SIG-M5 (cell line): ENCODE data around the gene GIMAP2.

Experiments used
- DNase-seq: peaks from one replicate; lab custom pipeline; 2025; lab: John Stamatoyannopoulos, UW

Gene GIMAP2

GRCh38 chr7:150733482-150734095 lies 48.1 kb downstream of the GIMAP2 start:
- no peak for DNase-seq

GRCh38 chr7:150734254-150734653 lies 48.7 kb downstream of the GIMAP2 start:
- DNase-seq, result no peak

- DNase-seq, result no peak
These were observed 50.3 kb downstream of the GIMAP2 start for GRCh38 chr7:150735596-150736358.

GRCh38 chr7:150736864-150737263 lies 51.4 kb downstream of the GIMAP2 start:
- DNase-seq, result no peak

GRCh38 chr7:150737265-150738055 lies 52.0 kb downstream of the GIMAP2 start, which contains the start of gene GIMAP5:
GIMAP5 (plus strand) TSS chr7:150737418; CDS start chr7:150740885, 3,467 bp downstream.
- no peak for DNase-seq

- DNase-seq, result no peak
These were observed 52.6 kb downstream of the GIMAP2 start for GRCh38 chr7:150738092-150738491.

GRCh38 chr7:150738591-150739001 lies 53.1 kb downstream of the GIMAP2 start:
- DNase-seq, result no peak

GRCh38 chr7:150739033-150739432 lies 53.5 kb downstream of the GIMAP2 start:
- DNase-seq, result no peak

GRCh38 chr7:150740053-150740452 lies 54.5 kb downstream of the GIMAP2 start:
- DNase-seq, result no peak

GRCh38 chr7:150742286-150742968 lies 56.9 kb downstream of the GIMAP2 start:
- no peak for DNase-seq
